ENCODE data around the gene CRYAA. TPM values are rescaled to one million over a fixed set of nuclear protein-coding genes. Genes with fewer than 3 reads are reported as not detected.

The CRYAA gene
- total RNA-seq, 4 donors from 2014 or later: not detected

GRCh38 chr21:43188592-43189210, 19.9 kb downstream of the CRYAA start:
- Histone ChIP-seq H3K36me3 (no peaks in the 10 kb centered on the region), H3K9me3 (no peaks in the 10 kb centered on the region), H3K27ac (no peak overlapping the region), H3K4me3 (no peak overlapping the region), H3K4me1 (peaks cover 0 to 7% (median 0%) of the 10 kb centered on the region in 4 donors), H3K27me3 (no peaks in the 10 kb centered on the region)
- in situ Hi-C loops (cut with MboI; ENCODE audit: low pct_ligation_motif_present in 1 of 4, low pct_unique_long_range_greater_than_20kb in 1 of 4, low sequenced_read_pairs in 3 of 4): no loop called here
- intact Hi-C loops (cut with DNase I; ENCODE audit: low total_unique reads): no loop called here
- WGBS, 2 donors (ENCODE audit: low coverage in 1 of 2): 25 to 29% methylated on average over 4 to 15 of the region's 15 CpGs
- DNase-seq: peak; percentile 22
- TF ChIP-seq CTCF (IDR thresholded peaks at IDR 0.05) (no peak), EP300 (IDR thresholded peaks at IDR 0.05; ENCODE audit: low read depth) (no peak), POLR2AphosphoS5 (IDR thresholded peaks at IDR 0.05) (no peak), POLR2A (IDR thresholded peaks at IDR 0.05) (no peak)

GRCh38 chr21:43189936-43190335, 21.1 kb downstream of the CRYAA start:
- Histone ChIP-seq H3K27me3 (no peaks in the 10 kb centered on the region), H3K4me1 (peaks cover 0 to 7% (median 0%) of the 10 kb centered on the region in 4 donors), H3K4me3 (no peak overlapping the region), H3K36me3 (no peaks in the 10 kb centered on the region), H3K27ac (no peak overlapping the region), H3K9me3 (no peaks in the 10 kb centered on the region)
- WGBS, 2 donors (ENCODE audit: low coverage in 1 of 2): 93% methylated on average over 3 to 6 of the region's 6 CpGs
- TF ChIP-seq EP300 (IDR thresholded peaks at IDR 0.05; ENCODE audit: low read depth): no peak
- TF ChIP-seq POLR2AphosphoS5 (IDR thresholded peaks at IDR 0.05): no peak
- no peak for TF ChIP-seq CTCF (IDR thresholded peaks at IDR 0.05)
- no peak for TF ChIP-seq POLR2A (IDR thresholded peaks at IDR 0.05)
- no peak for DNase-seq
- in situ Hi-C loops (cut with MboI; ENCODE audit: low pct_ligation_motif_present in 1 of 4, low pct_unique_long_range_greater_than_20kb in 1 of 4, low sequenced_read_pairs in 3 of 4) (no loop called here), intact Hi-C loops (cut with DNase I; ENCODE audit: low total_unique reads) (no loop called here)

- Histone ChIP-seq H3K36me3 (no peaks in the 10 kb centered on the region), H3K4me3 (no peak overlapping the region), H3K9me3 (no peaks in the 10 kb centered on the region), H3K27ac (no peak overlapping the region), H3K27me3 (no peaks in the 10 kb centered on the region), H3K4me1 (peaks cover 0 to 8% (median 0%) of the 10 kb centered on the region in 4 donors)
- DNase-seq: no peak
- intact Hi-C loops (cut with DNase I; ENCODE audit: low total_unique reads): no loop called here
- in situ Hi-C loops (cut with MboI; ENCODE audit: low pct_ligation_motif_present in 1 of 4, low pct_unique_long_range_greater_than_20kb in 1 of 4, low sequenced_read_pairs in 3 of 4): no loop called here
- 88 to 90% methylated on average over 4 to 6 of the region's 6 CpGs for WGBS, 2 donors (ENCODE audit: low coverage in 1 of 2)
- TF ChIP-seq POLR2A (IDR thresholded peaks at IDR 0.05) (no peak), EP300 (IDR thresholded peaks at IDR 0.05; ENCODE audit: low read depth) (no peak), POLR2AphosphoS5 (IDR thresholded peaks at IDR 0.05) (no peak), CTCF (IDR thresholded peaks at IDR 0.05) (no peak)
Measured at GRCh38 chr21:43190544-43190943, 21.7 kb downstream of the CRYAA start.

GRCh38 chr21:43190951-43191350, 22.1 kb downstream of the CRYAA start:
- no peaks in the 10 kb centered on the region for H3K9me3 ChIP-seq
- 72 to 100% methylated on average over 1 to 7 of the region's 7 CpGs for WGBS, 2 donors (ENCODE audit: low coverage in 1 of 2)
- intact Hi-C loops (cut with DNase I; ENCODE audit: low total_unique reads) (no loop called here), in situ Hi-C loops (cut with MboI; ENCODE audit: low pct_ligation_motif_present in 1 of 4, low pct_unique_long_range_greater_than_20kb in 1 of 4, low sequenced_read_pairs in 3 of 4) (no loop called here)
- H3K4me1 ChIP-seq: peaks cover 0 to 12% (median under 1%) of the 10 kb centered on the region in 4 donors
- no peaks in the 10 kb centered on the region for H3K36me3 ChIP-seq
- H3K27me3 ChIP-seq: no peaks in the 10 kb centered on the region
- DNase-seq: no peak
- no peak overlapping the region for H3K4me3 ChIP-seq
- no peak overlapping the region for H3K27ac ChIP-seq
- TF ChIP-seq POLR2AphosphoS5 (IDR thresholded peaks at IDR 0.05): no peak
- TF ChIP-seq POLR2A (IDR thresholded peaks at IDR 0.05): no peak
- no peak for TF ChIP-seq EP300 (IDR thresholded peaks at IDR 0.05; ENCODE audit: low read depth)
- TF ChIP-seq CTCF (IDR thresholded peaks at IDR 0.05): no peak
